DOHH2 (cell line): ENCODE measurements around the gene PDIA2.

Source experiments
- H3F3A ChIP-seq: fragments of 200-600 bp; sonication (generic), shearing (Covaris generic); 2 replicates; pipeline ENCODE4 v1.6.0; 2016; ENCODE audit warnings: antibody characterized with exemption, mild to moderate bottlenecking; ENCODE audit not compliant: control insufficient read depth, insufficient read depth
- H3K27ac ChIP-seq: fragments of 200-600 bp; sonication (generic); 2 replicates; pipeline ENCODE4 v1.5.1; 2014; ENCODE audit warnings: low read depth, mild to moderate bottlenecking, low read length, moderate library complexity
- H3K27me3 ChIP-seq: fragments of 200-600 bp; sonication (generic); 2 replicates; pipeline ENCODE4 v1.6.1; 2014; ENCODE audit warnings: mild to moderate bottlenecking, low read length, mixed read lengths; ENCODE audit not compliant: control insufficient read depth
- H3K36me3 ChIP-seq: fragments of 200-600 bp; sonication (generic); 2 replicates; pipeline ENCODE4 v1.6.1; 2014; ENCODE audit warnings: mild to moderate bottlenecking, low read length, moderate library complexity, mixed read lengths; ENCODE audit not compliant: control insufficient read depth
- H3K4me1 ChIP-seq: fragments of 200-600 bp; sonication (generic); 2 replicates; pipeline ENCODE4 v1.6.1; 2014; ENCODE audit warnings: mild to moderate bottlenecking, low read length, mixed read lengths; ENCODE audit not compliant: control insufficient read depth
- H3K4me2 ChIP-seq: fragments of 200-600 bp; sonication (generic); 2 replicates; pipeline ENCODE4 v1.6.0; 2014; ENCODE audit warnings: mild to moderate bottlenecking, low read length, moderate library complexity
- H3K4me3 ChIP-seq: fragments of 200-600 bp; sonication (generic); 2 replicates; pipeline ENCODE4 v1.5.1; 2014; ENCODE audit warnings: mild to moderate bottlenecking, low read length, mixed read lengths
- H3K79me2 ChIP-seq: fragments of 200-600 bp; sonication (generic); 2 replicates; pipeline ENCODE4 v1.6.1; 2014; ENCODE audit warnings: mild to moderate bottlenecking, low read length, mixed read lengths; ENCODE audit not compliant: control insufficient read depth
- H3K9me2 ChIP-seq: fragments of 200-600 bp; sonication (generic); replicated peaks from 2 replicates; pipeline ENCODE4 v1.6.1; 2014; ENCODE audit warnings: mild to moderate bottlenecking, low read length, mixed read lengths; ENCODE audit not compliant: control insufficient read depth
- H3K9me3 ChIP-seq: fragments of 200-600 bp; sonication (generic); 2 replicates; pipeline ENCODE4 v1.6.1; 2014; ENCODE audit warnings: antibody characterized with exemption, low read length, mixed read lengths; ENCODE audit not compliant: control insufficient read depth, insufficient read depth
- H4K20me1 ChIP-seq: fragments of 200-600 bp; sonication (generic); 2 replicates; pipeline ENCODE4 v1.6.0; 2014; ENCODE audit warnings: low read depth, mild to moderate bottlenecking, antibody characterized with exemption, low read length, moderate library complexity; ENCODE audit not compliant: control insufficient read depth, insufficient read depth
- CTCF ChIP-seq: fragments of 200-600 bp; sonication (generic); IDR thresholded peaks from one replicate; pipeline ENCODE4 v1.5.1; 2014; ENCODE audit warnings: antibody characterized with exemption, mild to moderate bottlenecking, low read depth, low read length; ENCODE audit not compliant: poor library complexity, severe bottlenecking
- EZH2phosphoT487 ChIP-seq: fragments of 200-600 bp; sonication (generic); IDR thresholded peaks from 2 replicates; pipeline ENCODE4 v1.6.1; 2017; ENCODE audit warnings: borderline replicate concordance, mild to moderate bottlenecking, antibody characterized with exemption, low read length, moderate library complexity, mixed read lengths

PDIA2 gene

GRCh38 chr16:272633-273546, 10.1 kb upstream of the PDIA2 start:
- H3K27ac ChIP-seq = no peak overlapping the region
- no peaks in the 10 kb centered on the region for H3K36me3 ChIP-seq
- no peaks in the 10 kb centered on the region for H3K79me2 ChIP-seq
- no peaks in the 10 kb centered on the region for H3K9me3 ChIP-seq
- H3K4me2 ChIP-seq = no peak overlapping the region
- H3K4me3 ChIP-seq = no peak overlapping the region
- peaks cover 3% of the 10 kb centered on the region; the same call in 1 of the 2 replicates for H3K4me1 ChIP-seq
- peaks cover 20% of the 10 kb centered on the region for H3K27me3 ChIP-seq
- no peaks in the 10 kb centered on the region for H3K9me2 ChIP-seq
- no peaks in the 10 kb centered on the region for H4K20me1 ChIP-seq
- H3F3A ChIP-seq = no peaks in the 10 kb centered on the region
- TF ChIP-seq CTCF (no peak), EZH2phosphoT487 (no peak)

- Histone ChIP-seq H3K9me2 (no peaks in the 10 kb centered on the region), H3K36me3 (no peaks in the 10 kb centered on the region), H3K4me2 (no peak overlapping the region), H3K4me3 (no peak overlapping the region), H3K27ac (no peak overlapping the region), H3K9me3 (no peaks in the 10 kb centered on the region), H4K20me1 (no peaks in the 10 kb centered on the region), H3F3A (no peaks in the 10 kb centered on the region), H3K79me2 (no peaks in the 10 kb centered on the region), H3K27me3 (peaks cover 22% of the 10 kb centered on the region), H3K4me1 (peaks cover 3% of the 10 kb centered on the region; the same call in 1 of the 2 replicates)
- TF ChIP-seq EZH2phosphoT487 (no peak), CTCF (no peak)
Measured at GRCh38 chr16:273547-274421, 9.2 kb upstream of the PDIA2 start.

- Histone ChIP-seq H3K9me3 (no peaks in the 10 kb centered on the region), H3K4me3 (no peak overlapping the region), H3F3A (no peaks in the 10 kb centered on the region), H3K9me2 (no peaks in the 10 kb centered on the region), H3K36me3 (no peaks in the 10 kb centered on the region), H3K27ac (no peak overlapping the region), H3K4me2 (peak overlapping the region; percentile 11; the same call in 1 of the 2 replicates), H3K27me3 (peaks cover 22% of the 10 kb centered on the region), H3K79me2 (no peaks in the 10 kb centered on the region), H4K20me1 (no peaks in the 10 kb centered on the region), H3K4me1 (peaks cover 3% of the 10 kb centered on the region; the same call in 1 of the 2 replicates)
- TF ChIP-seq CTCF (no peak), EZH2phosphoT487 (no peak)
Measured at GRCh38 chr16:275041-275641, 7.8 kb upstream of the PDIA2 start.
